ENCODE data around the gene HSBP1. TPM values are rescaled to one million over a fixed set of nuclear protein-coding genes. Genes with fewer than 3 reads are reported as not detected.

HSBP1 gene
- 112 and 115 TPM in 2 replicates for total RNA-seq

DNA sequence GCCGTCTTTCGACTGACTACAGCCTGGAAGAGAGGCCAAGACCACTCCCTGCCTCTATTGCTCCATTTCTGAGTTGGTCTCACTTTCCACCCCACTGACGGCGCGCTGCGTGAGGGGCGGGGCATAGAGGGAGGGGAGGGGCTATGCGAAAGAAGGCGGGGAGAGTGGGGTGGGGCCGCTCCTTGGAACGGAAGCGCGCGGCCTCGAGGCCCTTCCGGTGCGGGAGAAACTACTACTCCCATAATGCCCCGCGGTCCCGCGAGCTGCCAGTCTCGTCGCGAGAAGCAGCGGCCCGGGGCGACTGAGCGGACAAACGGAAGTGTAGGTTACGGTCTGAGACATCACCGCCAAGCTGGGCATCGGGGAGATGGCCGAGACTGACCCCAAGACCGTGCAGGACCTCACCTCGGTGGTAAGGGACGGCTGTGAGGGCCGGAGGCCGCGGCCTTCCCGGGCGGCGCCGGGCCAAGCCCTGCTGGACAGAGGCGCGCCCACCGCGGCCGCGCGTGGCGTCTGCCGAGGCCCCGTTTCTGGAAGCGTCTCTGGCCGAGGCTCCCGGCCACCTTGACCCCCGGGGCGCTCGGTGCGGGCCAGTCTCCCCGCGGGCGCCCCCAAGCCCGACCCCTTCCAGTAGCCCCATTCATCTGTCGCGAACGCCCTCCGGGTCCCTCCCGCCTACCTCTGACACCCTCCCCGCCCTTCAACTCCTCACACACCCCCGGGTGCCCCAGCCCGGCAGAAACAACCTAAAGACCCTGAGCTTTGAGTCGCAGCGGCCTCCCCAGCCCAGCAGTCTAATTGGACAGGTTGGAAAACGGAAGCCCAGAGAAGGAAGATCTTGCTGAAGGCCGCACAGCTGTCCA lies at the start of gene HSBP1:
HSBP1 (plus strand) TSS at position 269 of the 863 bp plus-strand sequence; CDS start at position 368, 99 bp downstream.
- peak; percentile 91 for DNase-seq (ENCODE audit: low spot score)
- H3K27me3 Mint-ChIP-seq (ENCODE audit: insufficient read depth): peaks cover 2% of the 10 kb centered on the region
- H3K9me3 Mint-ChIP-seq: no peaks in the 10 kb centered on the region
- H3K4me3 Mint-ChIP-seq: peak within 1 kb of the TSS; percentile 98
- H3K4me1 Mint-ChIP-seq (ENCODE audit: low read depth): peaks cover 30% of the 10 kb centered on the region
- H3K27ac Mint-ChIP-seq: peak within 1 kb of the TSS; percentile 95
- peaks cover 19% of the 10 kb centered on the region for H3K36me3 Mint-ChIP-seq (ENCODE audit: low read depth)
- intact Hi-C loops (cut with micrococcal nuclease): loop anchor here (1.0 to 5.0 kb wide), 10 partner anchors 18 to 1989 kb away; partner anchors contain the start of genes COX4I1, DNAAF1, EMC8 and HSDL1

- no peak overlapping the region for H3K27ac Mint-ChIP-seq
- intact Hi-C loops (cut with micrococcal nuclease): no loop called here
- no peak overlapping the region for H3K4me3 Mint-ChIP-seq
- H3K4me1 Mint-ChIP-seq (ENCODE audit: low read depth): no peaks in the 10 kb centered on the region
- H3K27me3 Mint-ChIP-seq (ENCODE audit: insufficient read depth): peaks cover 3% of the 10 kb centered on the region
- DNase-seq (ENCODE audit: low spot score): no peak
- no peaks in the 10 kb centered on the region for H3K36me3 Mint-ChIP-seq (ENCODE audit: low read depth)
- H3K9me3 Mint-ChIP-seq: no peaks in the 10 kb centered on the region
Measured at GRCh38 chr16:83762141-83762991, 45.4 kb upstream of the HSBP1 start.

DNA sequence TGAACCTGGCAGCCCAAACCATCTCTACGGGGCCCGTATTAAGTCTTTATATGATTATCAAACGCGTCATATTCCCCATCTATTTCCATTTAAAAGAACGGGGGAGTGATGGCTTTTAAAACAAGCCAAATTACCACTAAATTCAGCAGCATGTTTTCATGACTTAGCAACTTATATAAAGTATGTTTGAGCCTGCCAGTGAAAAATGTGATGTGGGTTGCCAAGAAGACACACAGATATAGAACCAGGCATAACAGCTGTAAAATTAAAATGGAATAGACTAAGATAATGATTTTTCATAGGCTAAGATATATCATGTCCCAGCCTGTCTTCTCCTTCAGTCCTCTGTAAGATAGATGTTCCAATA lies 44.8 kb upstream of the HSBP1 start:
- Mint-ChIP-seq H3K27ac (no peak overlapping the region), H3K9me3 (no peaks in the 10 kb centered on the region), H3K27me3 (ENCODE audit: insufficient read depth) (peaks cover 3% of the 10 kb centered on the region), H3K4me3 (no peak overlapping the region), H3K4me1 (ENCODE audit: low read depth) (no peaks in the 10 kb centered on the region), H3K36me3 (ENCODE audit: low read depth) (no peaks in the 10 kb centered on the region)
- intact Hi-C loops (cut with micrococcal nuclease): no loop called here
- DNase-seq (ENCODE audit: low spot score): no peak

- Mint-ChIP-seq H3K27ac (no peak overlapping the region), H3K4me1 (ENCODE audit: low read depth) (no peaks in the 10 kb centered on the region), H3K4me3 (no peak overlapping the region), H3K9me3 (no peaks in the 10 kb centered on the region), H3K27me3 (ENCODE audit: insufficient read depth) (peaks cover 6% of the 10 kb centered on the region), H3K36me3 (ENCODE audit: low read depth) (no peaks in the 10 kb centered on the region)
- no peak for DNase-seq (ENCODE audit: low spot score)
- intact Hi-C loops (cut with micrococcal nuclease): no loop called here
Measured at GRCh38 chr16:83768986-83769385, 38.8 kb upstream of the HSBP1 start.

GRCh38 chr16:83769397-83770008 lies 38.3 kb upstream of the HSBP1 start:
- H3K36me3 Mint-ChIP-seq (ENCODE audit: low read depth): no peaks in the 10 kb centered on the region
- intact Hi-C loops (cut with micrococcal nuclease): no loop called here
- no peak overlapping the region for H3K27ac Mint-ChIP-seq
- DNase-seq (ENCODE audit: low spot score): no peak
- no peak overlapping the region for H3K4me3 Mint-ChIP-seq
- H3K9me3 Mint-ChIP-seq: no peaks in the 10 kb centered on the region
- peaks cover 6% of the 10 kb centered on the region for H3K27me3 Mint-ChIP-seq (ENCODE audit: insufficient read depth)
- no peaks in the 10 kb centered on the region for H3K4me1 Mint-ChIP-seq (ENCODE audit: low read depth)

DNA sequence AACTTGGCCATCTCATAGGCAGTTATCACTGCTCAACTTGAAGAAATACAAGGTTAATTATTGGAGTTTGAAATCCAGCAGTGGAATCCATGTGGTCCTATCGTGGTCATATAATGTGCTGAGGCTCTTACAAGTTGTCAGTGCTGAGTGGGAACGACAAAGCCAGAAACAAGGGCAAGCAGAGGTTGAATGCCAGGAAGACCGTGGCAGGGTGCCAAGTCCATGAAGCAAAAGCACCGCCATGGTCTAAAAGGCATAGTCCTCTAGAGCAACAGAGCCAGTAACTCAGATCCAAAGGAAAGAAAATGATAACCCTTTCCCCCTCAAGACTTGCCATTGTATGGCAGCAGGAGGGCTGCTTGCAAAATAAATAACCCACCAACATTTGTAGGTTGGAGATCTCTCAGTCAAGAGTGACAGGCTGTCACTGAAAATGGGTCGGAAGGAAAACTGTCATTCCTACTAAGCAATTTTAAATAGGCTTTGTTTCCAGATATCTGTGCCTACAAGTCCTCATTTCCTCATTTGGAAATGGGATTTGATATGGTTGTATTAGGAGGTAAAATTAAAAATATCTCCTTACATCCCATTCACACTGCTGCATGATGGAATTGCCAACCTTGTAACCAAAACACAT lies 36.4 kb upstream of the HSBP1 start:
- Mint-ChIP-seq H3K27me3 (ENCODE audit: insufficient read depth) (peaks cover 5% of the 10 kb centered on the region), H3K36me3 (ENCODE audit: low read depth) (no peaks in the 10 kb centered on the region), H3K9me3 (no peaks in the 10 kb centered on the region), H3K27ac (no peak overlapping the region), H3K4me1 (ENCODE audit: low read depth) (no peaks in the 10 kb centered on the region), H3K4me3 (no peak overlapping the region)
- intact Hi-C loops (cut with micrococcal nuclease): no loop called here
- DNase-seq (ENCODE audit: low spot score): no peak

GRCh38 chr16:83772806-83773205 lies 35.0 kb upstream of the HSBP1 start:
- no peaks in the 10 kb centered on the region for H3K36me3 Mint-ChIP-seq (ENCODE audit: low read depth)
- H3K4me3 Mint-ChIP-seq: no peak overlapping the region
- H3K9me3 Mint-ChIP-seq: no peaks in the 10 kb centered on the region
- H3K4me1 Mint-ChIP-seq (ENCODE audit: low read depth): no peaks in the 10 kb centered on the region
- H3K27ac Mint-ChIP-seq: no peak overlapping the region
- DNase-seq (ENCODE audit: low spot score): no peak
- intact Hi-C loops (cut with micrococcal nuclease): no loop called here
- H3K27me3 Mint-ChIP-seq (ENCODE audit: insufficient read depth): peaks cover 5% of the 10 kb centered on the region

DNA sequence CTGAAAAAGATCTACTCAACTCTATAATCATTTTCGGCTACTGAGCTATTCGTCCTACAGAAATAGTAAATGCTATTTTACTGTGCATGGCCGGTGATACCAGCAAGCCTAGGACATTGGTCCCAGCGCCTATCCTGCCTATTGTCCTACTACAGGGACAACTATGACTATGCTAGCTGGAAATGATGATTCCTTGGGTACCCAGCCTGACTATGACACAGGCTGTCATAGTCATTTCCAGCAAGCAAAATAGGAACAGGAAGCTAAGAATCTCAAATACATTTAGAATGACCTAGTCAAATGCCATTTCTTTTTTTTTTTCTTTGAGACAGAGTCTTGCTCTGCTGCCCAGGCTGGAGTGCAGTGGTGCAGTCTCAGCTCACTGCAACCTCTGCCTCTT lies 33.7 kb upstream of the HSBP1 start:
- Mint-ChIP-seq H3K4me1 (ENCODE audit: low read depth) (no peaks in the 10 kb centered on the region), H3K27me3 (ENCODE audit: insufficient read depth) (peaks cover 5% of the 10 kb centered on the region), H3K36me3 (ENCODE audit: low read depth) (no peaks in the 10 kb centered on the region), H3K4me3 (no peak overlapping the region), H3K9me3 (no peaks in the 10 kb centered on the region), H3K27ac (no peak overlapping the region)
- DNase-seq (ENCODE audit: low spot score): no peak
- intact Hi-C loops (cut with micrococcal nuclease): no loop called here

GRCh38 chr16:83776944-83777343 lies 30.8 kb upstream of the HSBP1 start:
- no peak for DNase-seq (ENCODE audit: low spot score)

GRCh38 chr16:83779886-83780285 lies 27.9 kb upstream of the HSBP1 start:
- H3K36me3 Mint-ChIP-seq (ENCODE audit: low read depth): no peaks in the 10 kb centered on the region
- H3K4me3 Mint-ChIP-seq: no peak overlapping the region
- intact Hi-C loops (cut with micrococcal nuclease): no loop called here
- no peaks in the 10 kb centered on the region for H3K4me1 Mint-ChIP-seq (ENCODE audit: low read depth)
- no peaks in the 10 kb centered on the region for H3K9me3 Mint-ChIP-seq
- H3K27ac Mint-ChIP-seq: no peak overlapping the region
- peaks cover 4% of the 10 kb centered on the region for H3K27me3 Mint-ChIP-seq (ENCODE audit: insufficient read depth)
- no peak for DNase-seq (ENCODE audit: low spot score)

More at GRCh38 chr16:83776944-83777343, 30.8 kb upstream of the HSBP1 start:
- Mint-ChIP-seq H3K4me3 (no peak overlapping the region), H3K9me3 (no peaks in the 10 kb centered on the region), H3K27me3 (ENCODE audit: insufficient read depth) (peaks cover 4% of the 10 kb centered on the region), H3K36me3 (ENCODE audit: low read depth) (no peaks in the 10 kb centered on the region), H3K27ac (no peak overlapping the region), H3K4me1 (ENCODE audit: low read depth) (no peaks in the 10 kb centered on the region)
- intact Hi-C loops (cut with micrococcal nuclease): no loop called here

- no peaks in the 10 kb centered on the region for H3K9me3 Mint-ChIP-seq
- H3K36me3 Mint-ChIP-seq (ENCODE audit: low read depth): no peaks in the 10 kb centered on the region
- no peak overlapping the region for H3K4me3 Mint-ChIP-seq
- intact Hi-C loops (cut with micrococcal nuclease): no loop called here
- no peak for DNase-seq (ENCODE audit: low spot score)
- peaks cover 4% of the 10 kb centered on the region for H3K27me3 Mint-ChIP-seq (ENCODE audit: insufficient read depth)
- H3K4me1 Mint-ChIP-seq (ENCODE audit: low read depth): no peaks in the 10 kb centered on the region
- no peak overlapping the region for H3K27ac Mint-ChIP-seq
Measured at GRCh38 chr16:83785455-83785854, 22.3 kb upstream of the HSBP1 start.

- no peaks in the 10 kb centered on the region for H3K36me3 Mint-ChIP-seq (ENCODE audit: low read depth)
- H3K27me3 Mint-ChIP-seq (ENCODE audit: insufficient read depth): peaks cover 4% of the 10 kb centered on the region
- H3K27ac Mint-ChIP-seq: no peak overlapping the region
Measured at GRCh38 chr16:83789642-83790401, 18.0 kb upstream of the HSBP1 start.

More at GRCh38 chr16:83789642-83790401, 18.0 kb upstream of the HSBP1 start:
- Mint-ChIP-seq H3K4me1 (ENCODE audit: low read depth) (peaks cover 6% of the 10 kb centered on the region), H3K9me3 (no peaks in the 10 kb centered on the region), H3K4me3 (no peak overlapping the region)
- intact Hi-C loops (cut with micrococcal nuclease): no loop called here
- no peak for DNase-seq (ENCODE audit: low spot score)

Data from activated T-helper 1 cell treated with anti-CD3 and anti-CD28 coated beads, Interleukin-12 subunit alpha, Interleukin-12 subunit beta, Interleukin-2, Interleukin-4 antibody, amounts not matched to agents 30 ng/mL and 10 ng/mL and 1 ng/mL, durations not matched to agents 14 hours and 24 hours and 36 hours (primary cell).